CD4-positive, alpha-beta T cell (primary cell): ENCODE data around the gene MPPED1. TPM values are rescaled to one million over a fixed set of nuclear protein-coding genes. Genes with fewer than 3 reads are reported as not detected.

ENCODE experiments used
- ATAC-seq: fragments of 200-7000 bp; cut with Tn5 transposase; one replicate; pipeline ENCODE4 v1.10.0; 2022; ENCODE audit warnings: mild to moderate bottlenecking; ENCODE audit not compliant: poor library complexity
- CTCF ChIA-PET: fragments of 350-600 bp; sonication (Branson Sonifier 250); formaldehyde crosslinking; loops from one replicate; lab custom pipeline; 2021; ENCODE audit warnings: antibody characterized with exemption, inconsistent platforms; lab: Charles Lee
- POLR2A ChIA-PET: fragments of 350-600 bp; sonication (Branson Sonifier 250); formaldehyde crosslinking; loops from one replicate; lab custom pipeline; 2021; ENCODE audit warnings: antibody characterized with exemption, inconsistent platforms; lab: Charles Lee
- DNase-seq, 14 experiments: peaks; one replicate each; pipeline ENCODE4 v3.0.0-alpha.2; 2013 to 2020; ENCODE audit warnings: mixed read lengths in 2 of 14
- H3K27ac ChIP-seq, 2 donors: one replicate each; pipeline versions ENCODE4 v1.5.1 to v1.7.0; 2013; ENCODE audit warnings: low read length in 2 of 2, low read depth in 1 of 2, mild to moderate bottlenecking in 1 of 2
- H3K27me3 ChIP-seq, 2 experiments: 1 replicate in 1 of 2; 2 replicates in 1 of 2; pipeline versions ENCODE4 v1.6.1 to v1.7.0; 2013; ENCODE audit warnings: low read length in 2 of 2, control low read depth in 1 of 2, mild to moderate bottlenecking in 1 of 2, moderate library complexity in 1 of 2; ENCODE audit not compliant: insufficient read depth in 2 of 2, control insufficient read depth in 1 of 2
- H3K36me3 ChIP-seq: one replicate; pipeline ENCODE4 v1.6.1; 2013; ENCODE audit warnings: low read length, control low read depth; ENCODE audit not compliant: insufficient read depth
- H3K4me1 ChIP-seq: one replicate; pipeline ENCODE4 v1.6.1; 2013; ENCODE audit warnings: low read length, control low read depth; ENCODE audit not compliant: insufficient read depth
- H3K4me3 ChIP-seq: one replicate; pipeline ENCODE4 v1.5.1; 2013; ENCODE audit warnings: mild to moderate bottlenecking, low read length, moderate library complexity
- H3K9me3 ChIP-seq, 2 experiments: 1 replicate in 1 of 2; 2 replicates in 1 of 2; pipeline versions ENCODE4 v1.6.1 to v1.7.0; 2013; ENCODE audit warnings: low read length in 2 of 2, mild to moderate bottlenecking in 2 of 2, control low read depth in 1 of 2, moderate library complexity in 1 of 2; ENCODE audit not compliant: control insufficient read depth in 1 of 2, insufficient read depth in 1 of 2
- H3K27ac Mint-ChIP-seq: one replicate; pipeline ENCODE4 v1.8.0; 2020; ENCODE audit warnings: mixed read lengths
- H3K27me3 Mint-ChIP-seq: one replicate; pipeline ENCODE4 v1.8.0; 2021; ENCODE audit warnings: mixed read lengths
- H3K36me3 Mint-ChIP-seq: one replicate; pipeline ENCODE4 v1.8.0; 2021; ENCODE audit warnings: low read depth, mixed read lengths
- H3K4me1 Mint-ChIP-seq: one replicate; pipeline ENCODE4 v1.8.0; 2021; ENCODE audit warnings: low read depth, mixed read lengths
- H3K4me3 Mint-ChIP-seq: one replicate; pipeline ENCODE4 v1.8.0; 2020; ENCODE audit warnings: mild to moderate bottlenecking, mixed read lengths
- H3K9me3 Mint-ChIP-seq: one replicate; pipeline ENCODE4 v1.8.0; 2020; ENCODE audit warnings: mixed read lengths
- CTCF ChIP-seq: fragments of 200-600 bp; IDR thresholded peaks from one replicate; pipeline ENCODE4 v1.8.0; 2022; ENCODE audit warnings: antibody characterized with exemption, mild to moderate bottlenecking
- intact Hi-C, 2 experiments: fragments of 100-400 bp; cut with DNase I in 1 of 2; cut with micrococcal nuclease in 1 of 2; formaldehyde crosslinking; loops; one replicate each; pipeline versions ENCODE4 v1.15.1 to v1.9.0; 2023 to 2025; cut with DNase I, micrococcal nuclease
- total RNA-seq, 174 experiments: library from RNA in 2 of 174; stranded (reverse) in 2 of 174; gene quantifications; one replicate each; pipeline ENCODE4 v1.2.3 and lab custom pipeline; 2021 to 2026

Gene MPPED1
- total RNA-seq, 2 experiments from 2014 or later = not detected

- Mint-ChIP-seq H3K36me3 (no peaks in the 10 kb centered on the region), H3K4me3 (no peak overlapping the region), H3K27ac (no peak overlapping the region), H3K9me3 (peaks cover 2% of the 10 kb centered on the region), H3K27me3 (peaks cover 42% of the 10 kb centered on the region), H3K4me1 (no peaks in the 10 kb centered on the region)
- intact Hi-C loops = no loop called here
- ChIA-PET POLR2A (no interaction called here), CTCF (interaction anchor here (1.3 kb wide), 1 partner anchor 32 kb away, joined by 4 read pairs; no protein-coding TSS in a partner anchor)
- H3K4me3 ChIP-seq = no peak overlapping the region
- no peak overlapping the region for H3K27ac ChIP-seq
- peaks cover 21% of the 10 kb centered on the region for H3K4me1 ChIP-seq
- H3K27me3 ChIP-seq = peaks cover 6 to 24% of the 10 kb centered on the region in 2 experiments
- no peaks in the 10 kb centered on the region for H3K36me3 ChIP-seq
- DNase-seq (no peak), ATAC-seq (no peak)
- H3K9me3 ChIP-seq = peaks cover 3 to 10% of the 10 kb centered on the region in 2 experiments
- no peak for TF ChIP-seq CTCF
These were observed 33.7 kb upstream of the MPPED1 start for GRCh38 chr22:43377896-43378704.

- TF ChIP-seq CTCF = no peak
- DNase-seq (peak in 4 of 14 experiments; percentile 6 to 53 (median 38)), ATAC-seq (peak; percentile 33)
- Mint-ChIP-seq H3K4me1 (peaks cover 4% of the 10 kb centered on the region), H3K9me3 (no peaks in the 10 kb centered on the region), H3K27me3 (peaks cover 38% of the 10 kb centered on the region), H3K4me3 (no peak overlapping the region), H3K27ac (no peak overlapping the region), H3K36me3 (no peaks in the 10 kb centered on the region)
- Histone ChIP-seq H3K9me3 (no peaks in the 10 kb centered on the region), H3K27ac (no peak overlapping the region), H3K4me1 (peaks cover 27% of the 10 kb centered on the region), H3K27me3 (peaks cover 4 to 9% of the 10 kb centered on the region in 2 experiments), H3K36me3 (no peaks in the 10 kb centered on the region), H3K4me3 (no peak overlapping the region)
- intact Hi-C loops = no loop called here
- CTCF ChIA-PET = no interaction called here
- POLR2A ChIA-PET = no interaction called here
These were observed 30.1 kb upstream of the MPPED1 start for GRCh38 chr22:43381693-43382092.

- DNase-seq (no peak), ATAC-seq (no peak)
- ChIA-PET CTCF (interaction anchor here (1.0 kb wide), 1 partner anchor 153 kb away, joined by 4 read pairs; no protein-coding TSS in a partner anchor), POLR2A (no interaction called here)
- Mint-ChIP-seq H3K27ac (no peak overlapping the region), H3K4me3 (no peak overlapping the region), H3K4me1 (peaks cover 4% of the 10 kb centered on the region), H3K27me3 (peaks cover 34% of the 10 kb centered on the region), H3K9me3 (no peaks in the 10 kb centered on the region), H3K36me3 (no peaks in the 10 kb centered on the region)
- Histone ChIP-seq H3K27me3 (peaks cover 13 to 14% of the 10 kb centered on the region in 2 experiments), H3K27ac (no peak overlapping the region), H3K36me3 (no peaks in the 10 kb centered on the region), H3K4me3 (no peak overlapping the region), H3K4me1 (peaks cover 26% of the 10 kb centered on the region), H3K9me3 (no peaks in the 10 kb centered on the region)
- intact Hi-C loops = loop anchor here (1.0 to 5.0 kb wide), 4 partner anchors 113 to 1242 kb away; no protein-coding TSS in a partner anchor
- TF ChIP-seq CTCF = no peak
These were observed 27.0 kb upstream of the MPPED1 start for GRCh38 chr22:43384863-43385262.
